Stimulated activated CD8-positive, alpha-beta memory T cell treated with anti-CD3 and anti-CD28 coated beads, Interleukin-7, amount 100 ng/mL, for 24 hours (primary cell): ENCODE measurements around the gene CTBP1.

Experiments
- DNase-seq: peaks from one replicate; pipeline ENCODE4 v3.0.0-alpha.2; 2020; ENCODE audit warnings: low read depth

Gene CTBP1

DNA sequence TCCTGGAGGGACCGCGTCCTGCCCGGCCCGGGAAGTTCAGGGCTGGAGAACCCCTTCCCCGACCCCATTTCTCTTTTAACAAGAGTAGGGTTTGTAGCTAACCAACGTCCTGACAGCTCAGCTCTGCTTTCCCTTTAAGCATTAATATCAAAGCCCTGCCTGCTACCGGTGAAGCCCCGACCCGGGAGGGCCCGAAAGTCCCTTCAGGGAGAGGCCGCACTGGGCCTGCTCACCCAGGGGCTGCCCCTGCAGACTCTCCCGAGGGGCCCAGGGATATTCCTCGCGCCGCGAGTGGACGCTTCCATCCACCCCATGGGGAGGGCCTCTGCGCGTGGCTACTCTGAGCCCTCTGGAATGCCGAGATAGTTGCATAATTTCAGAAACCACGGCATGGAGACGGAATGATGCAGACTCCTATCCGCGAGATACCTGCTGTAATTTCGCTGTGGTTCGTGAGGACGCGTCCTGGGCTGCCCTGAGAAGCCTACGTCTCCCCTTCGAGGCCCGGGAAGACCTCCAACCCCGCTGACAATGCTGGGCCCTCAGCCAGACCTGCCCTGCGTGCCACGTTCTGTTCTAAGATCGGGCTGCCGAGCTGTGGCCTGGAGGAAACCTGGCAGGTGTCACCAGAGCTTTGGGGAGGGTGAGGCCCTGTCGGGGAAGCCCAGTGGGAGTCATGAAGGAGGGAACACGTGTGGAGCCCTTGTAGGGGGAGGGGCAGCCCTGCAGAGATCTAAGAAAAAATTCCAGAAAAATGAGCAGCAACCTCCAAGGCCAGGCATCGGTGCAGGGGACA is 999 bp upstream of the CTBP1 start:
- peak; percentile 27 for DNase-seq

DNA sequence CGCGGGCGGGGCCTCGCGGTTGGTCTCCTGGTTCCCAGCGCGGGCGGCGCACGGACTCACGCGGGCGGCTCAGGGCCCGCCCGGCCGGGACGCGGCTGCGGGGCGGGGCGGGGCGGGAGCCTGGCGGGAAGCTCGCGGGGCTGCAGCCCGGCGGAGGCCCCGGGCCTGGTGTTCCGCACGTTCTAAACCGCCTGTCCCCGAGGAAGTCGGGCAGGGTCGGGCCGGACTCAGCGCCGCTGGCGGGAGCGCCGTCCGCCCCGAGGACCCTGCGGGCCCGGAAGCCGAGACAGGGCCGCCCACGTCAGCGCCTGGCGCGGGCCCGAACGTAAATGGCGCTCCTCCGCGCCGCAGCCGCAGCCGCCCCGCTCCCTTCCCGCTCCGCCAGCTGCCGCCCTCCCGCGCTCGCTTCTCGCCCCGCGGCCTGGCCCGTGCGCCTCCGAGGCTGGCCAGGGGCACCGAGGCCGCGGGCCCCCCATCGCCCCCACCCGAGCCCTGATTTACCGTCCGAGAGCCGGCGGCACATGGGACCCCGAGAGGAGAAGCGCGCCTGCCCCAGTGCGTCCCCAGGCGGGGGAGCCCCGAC is 309 bp upstream of the CTBP1 start:
- DNase-seq = peak; percentile 52

DNA sequence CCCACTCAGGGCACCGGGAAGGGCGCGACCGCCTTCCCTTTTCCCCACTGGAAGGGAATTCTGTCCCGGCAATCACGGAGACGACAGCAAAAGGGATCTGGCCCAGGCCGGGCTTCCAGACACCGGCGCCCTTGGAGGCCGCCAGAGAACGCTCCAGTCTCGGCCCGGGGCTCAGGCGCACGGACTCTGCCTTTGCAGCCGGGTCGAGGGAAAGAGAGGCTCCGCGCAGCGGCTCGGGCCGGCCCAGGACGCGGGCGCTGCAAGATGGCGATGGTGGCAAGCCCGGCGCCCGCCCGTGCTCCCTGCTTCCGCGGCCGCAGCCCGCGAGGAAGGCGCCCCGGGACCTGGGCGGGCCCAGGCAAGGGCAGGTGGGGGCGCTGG is 1.1 kb downstream of the CTBP1 start:
- DNase-seq = no peak

DNA sequence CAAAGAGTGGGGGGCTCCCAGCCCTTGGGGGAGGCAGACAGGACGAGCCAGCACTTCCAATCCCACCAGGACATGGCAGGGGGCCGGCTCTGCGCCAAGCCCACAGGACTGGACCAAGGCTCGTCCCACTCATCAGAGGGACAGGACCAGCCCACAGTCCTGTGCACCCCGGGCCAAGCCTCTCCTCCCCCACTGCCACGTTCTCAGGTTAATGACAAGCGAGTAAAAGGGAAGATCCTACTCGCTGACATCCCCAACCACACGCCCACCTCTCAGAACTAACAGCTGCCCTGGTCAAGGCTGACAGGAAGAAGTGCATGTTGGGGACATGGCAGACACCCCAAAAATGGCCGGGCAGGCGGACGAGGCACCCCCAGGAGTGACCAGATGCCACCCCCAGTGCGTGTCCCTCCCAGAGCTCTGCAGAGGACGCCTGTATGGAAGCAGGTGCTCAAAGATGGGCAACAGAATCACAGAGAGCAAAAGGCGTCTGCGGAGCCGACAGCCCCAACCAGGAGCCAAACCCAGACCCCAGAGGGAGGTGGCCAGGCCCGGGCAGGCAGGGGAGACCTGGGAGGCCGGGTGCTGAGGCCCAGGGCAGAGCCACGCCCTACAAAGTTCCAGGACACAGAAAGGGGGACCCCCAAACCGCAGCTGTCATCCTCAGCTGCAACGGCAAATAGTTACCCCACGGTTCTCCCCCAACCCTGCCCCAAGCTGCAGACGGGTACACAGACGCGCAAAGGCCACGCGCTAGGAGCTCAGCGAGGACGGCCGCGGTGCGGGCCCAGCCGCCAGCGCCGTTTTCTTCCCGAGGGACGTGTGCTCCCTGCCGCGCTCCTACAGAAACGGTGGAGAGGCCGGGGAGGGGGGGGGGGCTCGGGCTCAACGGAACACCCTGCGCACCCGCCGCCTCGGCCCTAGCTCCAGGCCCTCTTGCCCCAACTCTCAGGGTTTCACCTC is 1.7 kb downstream of the CTBP1 start:
- no peak for DNase-seq

DNA sequence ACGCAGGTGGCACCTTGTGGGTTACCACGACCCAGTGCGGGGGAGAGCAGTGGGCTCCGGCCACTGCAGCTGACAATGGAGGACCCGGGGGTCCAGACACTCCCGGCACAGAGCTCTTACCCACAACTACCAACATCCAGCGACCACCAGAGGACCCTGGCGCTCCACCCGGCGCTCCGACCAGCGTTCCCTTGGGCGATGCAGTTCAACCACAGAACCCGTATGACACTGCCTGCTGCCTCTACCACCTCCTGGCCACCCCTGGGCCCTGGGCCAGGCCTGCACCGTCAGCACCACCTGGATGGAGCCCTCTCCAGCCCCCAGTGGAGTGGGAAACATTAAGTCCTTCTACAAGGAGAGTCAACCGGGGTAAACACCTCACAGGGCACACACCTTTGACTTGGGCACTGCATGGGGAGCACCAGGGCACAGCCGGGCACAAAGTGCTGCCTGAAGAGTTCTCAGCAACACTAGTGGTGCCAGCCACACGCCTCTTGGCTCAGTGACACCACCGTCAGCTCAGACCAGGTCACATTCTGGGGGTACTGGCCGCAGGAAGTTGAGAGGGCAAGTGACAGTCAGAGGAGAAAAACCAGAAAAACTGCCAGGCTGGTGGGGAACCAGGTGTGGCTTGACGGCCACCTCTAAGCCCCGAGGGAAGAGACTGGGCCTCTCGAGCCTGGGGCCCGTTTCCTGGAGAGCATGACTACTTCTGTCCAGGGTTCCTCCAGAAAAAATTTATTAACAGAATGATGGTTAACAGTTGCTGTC is 2.6 kb downstream of the CTBP1 start:
- DNase-seq = no peak

DNA sequence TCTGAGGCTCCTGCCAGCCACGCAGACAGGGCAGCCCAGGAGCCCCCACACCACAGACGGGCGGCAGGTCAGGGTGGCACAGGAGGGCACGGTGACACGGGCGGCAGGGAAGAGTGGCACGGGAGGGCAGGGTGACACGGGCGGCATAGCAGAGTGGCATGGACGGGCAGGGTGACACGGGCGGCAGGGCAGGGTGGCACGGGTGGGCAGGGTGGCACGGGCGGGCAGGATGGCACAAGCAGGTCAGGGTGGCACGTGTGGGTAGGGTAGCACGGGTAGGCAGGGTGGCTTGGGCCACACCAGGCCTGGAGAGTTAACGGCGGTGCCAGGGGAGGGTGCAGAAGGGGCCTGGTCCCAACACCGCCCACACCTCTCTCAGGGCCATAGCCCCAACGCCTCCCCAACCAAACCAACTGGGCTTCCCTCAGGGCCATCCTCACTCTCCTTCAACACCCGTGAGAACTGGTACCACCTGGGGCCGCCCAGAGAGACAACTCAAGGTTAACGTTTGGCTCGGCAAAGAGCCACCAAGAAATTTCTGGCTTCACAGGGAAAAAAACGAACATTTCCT is 3.4 kb downstream of the CTBP1 start:
- no peak for DNase-seq

DNA sequence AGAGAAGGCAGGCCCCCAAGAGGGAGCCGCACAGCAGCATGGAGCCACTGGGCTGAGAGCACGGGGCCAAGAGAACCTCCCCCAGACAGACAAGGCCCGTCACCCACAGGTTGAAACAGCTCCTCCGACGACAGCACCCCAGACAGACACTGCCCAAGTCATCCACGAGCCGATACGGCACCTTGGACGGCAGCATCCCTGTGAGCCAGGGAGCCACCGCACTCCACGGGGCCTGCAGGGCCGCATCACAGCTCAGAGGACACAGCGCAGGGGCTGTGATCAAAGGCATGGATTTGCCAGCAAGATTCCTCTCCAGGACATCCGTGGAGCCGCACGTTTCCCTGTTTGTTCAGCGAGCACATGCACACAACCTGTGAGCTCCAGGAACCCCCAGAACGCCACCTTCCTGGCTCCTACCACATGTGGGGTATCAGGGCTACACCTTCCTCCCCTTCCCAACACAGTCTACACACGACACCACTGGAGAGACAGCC is 3.9 kb downstream of the CTBP1 start:
- DNase-seq = no peak

DNA sequence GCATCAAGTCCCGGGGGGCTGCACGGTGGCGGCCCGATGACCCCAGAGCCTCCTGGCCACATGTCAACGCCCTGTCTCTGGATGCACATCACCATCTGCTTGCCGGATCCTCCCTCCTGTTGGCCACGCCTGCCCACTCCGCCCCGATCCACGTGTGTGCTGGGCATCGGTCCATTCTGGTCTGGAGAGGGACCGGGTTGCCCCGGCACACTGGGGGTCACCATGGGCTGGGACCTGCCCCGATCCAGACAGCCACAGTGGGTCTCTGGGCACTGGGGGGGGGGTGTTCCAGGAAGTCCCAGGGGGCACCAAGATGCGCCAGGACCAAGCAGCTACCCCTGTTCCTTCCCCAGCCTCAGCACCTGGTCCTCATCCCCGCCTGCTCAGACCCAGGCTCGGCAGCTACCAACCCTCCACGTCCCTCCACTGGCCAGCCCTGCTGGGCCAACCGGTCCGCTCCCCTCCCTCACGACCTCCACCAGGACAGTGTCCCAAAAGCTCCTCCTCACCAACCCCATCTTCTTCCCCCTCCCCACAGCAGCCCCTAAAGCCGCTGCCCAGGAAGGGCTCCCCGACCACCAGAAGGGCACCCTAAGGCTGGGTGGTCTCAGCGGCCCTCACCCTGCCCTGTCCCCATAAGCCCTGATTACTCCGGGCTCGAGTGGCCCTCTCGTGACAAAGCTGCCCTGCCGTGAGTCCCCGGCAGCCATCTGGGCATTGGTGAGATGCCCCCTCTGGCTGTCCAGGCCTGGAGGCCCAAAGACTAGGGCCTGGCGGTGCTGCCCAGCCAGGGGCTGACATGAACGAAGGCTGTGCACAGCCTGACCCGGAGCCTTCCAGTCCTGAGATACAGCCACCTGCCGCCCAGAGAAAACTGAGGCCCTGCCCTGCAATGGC is 4.6 kb downstream of the CTBP1 start:
- no peak for DNase-seq

DNA sequence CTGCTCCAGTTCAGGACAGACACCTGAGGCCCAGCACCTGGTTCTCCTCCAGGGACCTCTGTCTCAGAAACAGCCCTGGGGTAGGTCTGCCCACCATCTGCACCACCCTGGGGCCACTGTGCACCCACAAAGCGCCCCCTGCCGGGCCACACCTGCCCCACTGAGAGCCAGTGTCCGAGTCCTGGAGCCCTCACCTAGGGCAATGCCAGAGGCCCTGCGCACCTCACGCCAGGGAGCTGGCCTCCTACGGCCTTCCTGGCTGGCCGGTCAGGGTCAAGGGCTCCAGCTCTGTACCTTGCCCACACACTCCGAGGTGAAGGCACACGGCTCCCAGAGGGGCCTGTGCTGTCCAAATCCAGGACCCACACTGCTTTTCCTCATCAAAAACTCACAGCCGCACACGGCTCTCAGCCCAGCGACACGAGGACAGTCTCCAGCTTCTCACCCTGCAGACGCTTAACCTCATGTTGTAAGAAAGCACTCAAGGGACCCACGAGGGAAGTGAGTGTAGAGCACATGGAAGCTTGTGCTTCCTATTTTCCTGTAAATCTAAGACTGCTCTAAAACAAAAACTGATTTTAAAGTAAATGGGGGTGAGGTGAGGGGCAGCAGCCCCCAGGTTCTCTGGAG is 5.4 kb downstream of the CTBP1 start:
- no peak for DNase-seq

DNA sequence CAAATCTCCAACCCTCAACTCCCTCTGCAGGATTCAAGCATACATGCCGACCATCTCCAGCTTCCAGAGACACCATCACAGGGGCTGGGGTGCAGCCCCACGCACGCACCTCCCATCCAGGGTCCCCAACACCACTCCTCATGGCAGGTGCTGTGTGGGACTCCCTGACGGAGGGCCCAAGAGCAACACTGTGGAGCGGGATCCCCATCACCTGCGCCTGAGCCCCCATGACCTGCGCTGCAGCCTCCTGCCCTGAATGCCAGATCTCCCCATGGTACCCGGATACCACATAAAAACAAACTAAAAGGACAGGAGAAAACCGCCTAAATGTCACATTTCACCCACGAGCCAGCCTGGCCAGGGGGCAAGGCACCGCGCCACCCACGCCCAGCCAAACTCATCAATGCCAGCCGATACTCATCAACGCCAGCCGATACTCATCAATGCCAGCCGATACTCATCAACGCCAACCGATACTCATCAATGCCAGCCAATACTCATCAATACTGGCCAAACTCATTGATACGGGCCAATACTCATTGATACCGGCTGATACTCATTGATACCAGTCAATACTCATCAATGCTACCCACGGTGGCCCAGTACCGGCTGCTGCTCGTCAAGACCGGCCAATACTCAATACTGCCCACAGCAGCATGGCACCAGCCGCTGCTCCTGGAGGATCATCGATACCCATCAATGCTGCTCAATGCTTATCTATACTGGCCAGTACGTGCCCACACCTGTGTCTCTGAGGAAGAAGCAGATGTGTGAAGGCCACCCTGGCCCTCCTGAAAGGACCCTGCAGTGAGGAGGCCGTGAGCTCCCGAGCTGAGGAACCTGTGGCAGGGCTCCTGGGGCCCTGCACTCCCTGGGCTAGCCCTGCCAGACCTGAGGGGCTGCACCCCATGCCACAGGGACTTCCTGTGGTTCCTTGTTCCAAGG is 6.2 kb downstream of the CTBP1 start:
- DNase-seq = no peak

DNA sequence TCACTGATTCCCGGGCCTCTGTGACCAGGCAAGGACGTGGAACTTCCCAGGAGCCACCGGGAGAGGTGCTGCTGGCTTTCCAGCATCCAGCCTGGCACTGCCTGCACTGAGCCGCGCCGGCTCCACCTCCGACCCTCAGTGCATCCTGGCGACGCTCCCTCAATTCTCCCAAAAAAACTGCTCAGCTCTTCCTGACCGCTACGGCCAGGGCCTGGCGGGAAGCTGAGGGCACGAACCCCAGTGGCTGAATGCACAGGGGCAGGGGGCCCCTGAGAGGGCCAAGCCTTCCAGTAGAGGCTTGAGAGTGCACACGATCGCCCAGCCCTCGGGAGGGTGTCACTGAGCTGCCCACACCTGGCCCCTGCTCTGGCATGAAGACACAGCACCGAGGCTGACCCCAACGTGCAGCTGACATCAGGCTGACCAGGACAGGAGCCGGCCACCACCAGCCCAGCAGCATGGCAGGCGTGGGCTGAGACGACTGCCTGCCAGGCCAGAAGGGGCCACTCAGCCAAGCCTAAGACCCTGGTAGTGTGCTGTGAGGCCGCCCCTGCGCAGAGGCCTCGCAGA is 6.9 kb downstream of the CTBP1 start:
- no peak for DNase-seq

DNA sequence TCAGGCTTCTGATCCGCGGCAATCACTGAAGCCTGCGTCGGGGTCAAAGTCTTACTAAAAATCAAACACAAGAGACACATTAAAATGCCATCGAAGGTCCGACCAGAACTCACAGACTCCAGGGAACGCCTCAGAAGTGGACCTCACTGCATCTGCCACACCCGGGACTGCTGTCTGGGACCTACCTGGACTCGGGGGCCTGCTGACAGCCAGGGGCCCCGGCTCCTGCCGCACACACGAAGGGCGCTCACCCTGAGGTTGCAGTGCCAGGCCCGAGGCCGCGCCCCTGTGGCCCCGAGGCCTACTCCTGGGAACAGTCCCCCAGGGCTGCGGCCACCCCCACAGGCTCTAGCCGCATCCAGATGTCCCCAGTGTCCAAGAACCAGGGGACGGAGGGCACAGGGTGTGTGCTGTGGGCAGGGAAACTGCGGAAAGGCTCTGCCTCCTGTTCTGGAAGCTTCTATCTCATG is 7.4 kb downstream of the CTBP1 start:
- DNase-seq = no peak

DNA sequence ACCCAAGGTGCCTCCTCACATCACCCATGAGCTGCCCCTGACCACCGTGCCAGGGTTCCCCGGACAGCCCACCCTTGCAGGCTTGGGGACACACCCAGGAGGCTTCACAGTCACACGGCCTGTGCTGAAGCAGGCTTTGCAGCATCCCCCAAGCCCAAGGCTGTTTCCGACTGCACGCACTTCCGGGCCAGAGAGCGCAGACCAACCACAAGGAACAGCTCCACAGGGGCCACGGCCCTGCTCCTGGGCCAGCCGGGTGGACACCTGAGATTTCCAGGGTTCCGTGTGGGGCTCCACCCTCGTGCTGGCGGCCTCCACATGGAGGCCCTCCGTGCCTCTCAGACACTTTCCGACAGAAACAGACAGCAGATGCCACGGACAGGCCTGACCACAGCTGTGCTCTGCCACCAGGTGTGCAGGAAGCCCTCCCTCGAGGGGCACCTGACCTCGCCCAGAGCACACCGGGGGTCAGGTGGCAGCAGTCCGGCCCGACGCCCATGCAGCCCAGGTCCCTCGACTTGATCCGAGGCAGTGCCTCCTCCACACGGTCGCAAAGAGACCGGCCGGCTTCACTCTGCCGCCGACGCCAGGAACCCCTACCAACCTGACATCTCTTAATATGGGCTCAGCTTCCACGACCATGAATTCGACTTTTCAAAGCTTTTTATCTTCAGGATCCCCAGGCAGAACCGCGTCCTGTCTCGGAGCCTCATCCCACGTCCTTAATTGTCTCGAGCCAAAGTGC is 8.0 kb downstream of the CTBP1 start:
- DNase-seq = no peak

DNA sequence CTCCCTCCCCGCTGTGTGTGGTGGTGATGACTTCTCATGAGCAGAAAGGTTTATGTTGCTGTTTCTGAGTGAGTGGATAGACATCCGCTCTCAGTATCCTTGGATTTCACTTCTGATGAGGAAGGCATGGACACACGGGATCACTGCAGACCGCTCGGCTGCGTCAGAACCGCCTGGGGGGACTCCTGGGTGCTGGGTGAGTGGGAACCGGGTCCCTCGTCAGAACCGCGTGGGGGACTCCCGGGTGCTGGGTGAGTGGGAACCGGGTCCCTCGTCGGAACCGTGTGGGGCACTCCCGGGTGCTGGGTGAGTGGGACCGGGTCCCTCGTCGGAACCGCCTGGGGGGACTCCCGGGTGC is 9.0 kb downstream of the CTBP1 start:
- no peak for DNase-seq

DNA sequence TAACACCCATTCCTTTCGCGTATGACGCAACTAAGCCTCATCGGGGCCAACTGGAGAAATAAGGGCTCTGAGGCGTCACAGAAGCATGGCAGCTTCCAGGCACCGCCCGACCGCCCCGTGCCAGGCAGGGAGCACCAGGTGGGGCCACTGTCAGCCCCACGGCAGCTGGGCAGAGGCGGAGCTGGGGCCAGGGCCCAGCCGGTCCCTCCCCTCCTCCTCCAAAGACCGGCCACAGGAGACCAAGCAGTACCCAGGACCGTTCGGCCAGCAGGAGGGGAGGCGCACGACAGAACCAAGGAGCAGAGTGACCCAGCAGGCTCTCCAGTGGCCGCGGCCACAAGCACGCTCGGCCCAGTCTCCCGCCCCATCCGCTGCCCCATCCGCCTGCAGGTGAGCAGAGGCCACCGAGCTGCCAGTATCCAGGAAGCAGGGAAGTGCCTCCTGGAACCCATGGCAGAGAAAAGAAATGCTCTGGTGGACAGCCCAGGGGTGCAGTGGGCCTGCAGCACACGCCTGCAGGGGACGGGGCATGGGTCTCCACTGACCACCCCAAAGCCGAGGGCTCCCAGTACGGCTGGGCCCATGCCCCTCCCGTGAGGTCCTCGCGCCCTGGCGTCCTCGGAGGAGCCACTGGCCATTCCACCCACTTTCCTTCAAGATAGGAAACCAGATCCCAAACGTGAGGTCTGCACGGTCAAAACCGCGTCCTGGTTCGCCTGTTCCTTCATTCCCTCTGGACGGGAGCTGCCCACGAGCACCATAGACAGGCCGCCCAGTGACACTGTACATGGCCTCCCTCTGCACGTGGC is 9.6 kb downstream of the CTBP1 start:
- DNase-seq = no peak

DNA sequence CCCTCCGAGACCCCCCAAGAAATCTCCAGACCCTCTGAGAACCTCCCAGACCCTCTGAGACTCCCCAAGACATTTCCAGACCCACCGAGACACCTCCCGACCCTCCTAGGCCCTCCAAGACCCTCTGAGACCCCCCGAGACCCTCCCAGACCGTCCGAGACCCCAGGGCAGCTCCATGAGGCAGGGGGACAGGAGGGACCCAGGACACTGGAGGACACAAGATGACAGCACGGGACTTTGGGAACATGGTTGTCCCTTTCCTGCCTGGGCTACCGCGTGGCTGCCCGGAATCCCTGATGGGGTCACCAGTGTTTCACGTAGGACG is 10.3 kb downstream of the CTBP1 start:
- DNase-seq = no peak
